HG03558 (cell line): Measurements from ENCODE around the gene SORBS1.
A peak's percentile ranks its signal among the peaks of the same experiment; 100 is the strongest.

Experiments
- ATAC-seq: cut with Tn5 transposase; IDR thresholded peaks from one replicate; pipeline ENCODE4 v1.9.1; 2021; ENCODE audit warnings: moderate number of reproducible peaks; ENCODE audit not compliant: unreplicated experiment; ENCODE audit errors: extremely low read depth

Gene SORBS1

GRCh38 chr10:95287281-95287680 is 273.9 kb downstream of the SORBS1 start:
- ATAC-seq, result no peak

GRCh38 chr10:95286707-95287106 is 274.5 kb downstream of the SORBS1 start:
- no peak for ATAC-seq

- ATAC-seq, result no peak
Observed at GRCh38 chr10:95285556-95285955, 275.6 kb downstream of the SORBS1 start.

GRCh38 chr10:95284807-95285206 is 276.4 kb downstream of the SORBS1 start:
- ATAC-seq, result no peak

GRCh38 chr10:95282107-95282506 is 279.1 kb downstream of the SORBS1 start:
- no peak for ATAC-seq

- no peak for ATAC-seq
Observed at GRCh38 chr10:95281206-95281605, 280.0 kb downstream of the SORBS1 start.

- no peak for ATAC-seq
Observed at GRCh38 chr10:95280637-95281036, 280.5 kb downstream of the SORBS1 start.

GRCh38 chr10:95279042-95279820 is 281.9 kb downstream of the SORBS1 start:
- no peak for ATAC-seq

GRCh38 chr10:95278061-95278988 is 282.8 kb downstream of the SORBS1 start:
- no peak for ATAC-seq

GRCh38 chr10:95277614-95278013 is 283.6 kb downstream of the SORBS1 start:
- ATAC-seq, result no peak

- no peak for ATAC-seq
Observed at GRCh38 chr10:95277201-95277570, 284.0 kb downstream of the SORBS1 start.

GRCh38 chr10:95276367-95277200 is 284.6 kb downstream of the SORBS1 start:
- no peak for ATAC-seq

GRCh38 chr10:95275726-95276366 is 285.3 kb downstream of the SORBS1 start:
- ATAC-seq, result no peak

- no peak for ATAC-seq
Observed at GRCh38 chr10:95273393-95274312, 287.5 kb downstream of the SORBS1 start.

- no peak for ATAC-seq
Observed at GRCh38 chr10:95268438-95268837, 292.7 kb downstream of the SORBS1 start.

- ATAC-seq, result no peak
Observed at GRCh38 chr10:95267251-95267650, 293.9 kb downstream of the SORBS1 start.

- ATAC-seq, result peak; percentile 94
Observed at GRCh38 chr10:95266674-95267095, 294.5 kb downstream of the SORBS1 start.

GRCh38 chr10:95265572-95265971 is 295.6 kb downstream of the SORBS1 start:
- no peak for ATAC-seq
